ENCODE data around the gene ALDH4A1. TPM values are rescaled to one million over a fixed set of nuclear protein-coding genes. Genes with fewer than 3 reads are reported as not detected.

ALDH4A1 gene
- total RNA-seq, 1 experiment from 2014 or later, result 26.1 TPM

GRCh38 chr1:18875796-18876128 lies 26.6 kb downstream of the ALDH4A1 start:
- Histone ChIP-seq H4K5ac (ENCODE audit: insufficient read length, low read depth, low read length) (no peak overlapping the region), H2AFZ (ENCODE audit: low read length) (no peak overlapping the region), H4K8ac (replicated peaks; ENCODE audit: insufficient read length, low read depth, low read length) (no peak overlapping the region), H4K91ac (ENCODE audit: insufficient read length, low read depth, low read length) (no peak overlapping the region), H3K4me2 (ENCODE audit: insufficient read depth, insufficient read length, low read length) (no peak overlapping the region), H2BK120ac (ENCODE audit: low read depth, low read length, poor library complexity, severe bottlenecking) (no peak overlapping the region), H3K23ac (ENCODE audit: insufficient read length, low read depth, low read length) (no peak overlapping the region), H3K79me2 (ENCODE audit: insufficient read depth, low read length) (no peaks in the 10 kb centered on the region), H2BK20ac (ENCODE audit: low read depth, low read length, poor library complexity, severe bottlenecking) (no peak overlapping the region), H2BK12ac (ENCODE audit: insufficient read length, low read depth, low read length) (no peak overlapping the region), H2BK5ac (ENCODE audit: insufficient read length, low read length) (no peak overlapping the region), H2AK5ac (ENCODE audit: insufficient read length, low read length) (no peak overlapping the region), H3K9ac (ENCODE audit: extremely low read depth, insufficient read length, low read length) (no peak overlapping the region), H4K20me1 (ENCODE audit: control insufficient read depth, insufficient read depth, insufficient read length) (no peaks in the 10 kb centered on the region), H3K79me1 (ENCODE audit: insufficient read depth, low read depth, low read length, poor library complexity, severe bottlenecking) (no peaks in the 10 kb centered on the region), H3K9me3 (ENCODE audit: control insufficient read depth, low read depth, low read length) (no peaks in the 10 kb centered on the region), H3K14ac (ENCODE audit: insufficient read depth, low read length) (no peak overlapping the region), H3K18ac (ENCODE audit: insufficient read length, low read depth, low read length) (no peak overlapping the region), H3K4ac (ENCODE audit: low read depth, low read length) (no peak overlapping the region), H3K27ac (ENCODE audit: insufficient read length, low read depth, low read length) (no peak overlapping the region), H3K27me3 (ENCODE audit: insufficient read depth, low read length) (no peaks in the 10 kb centered on the region), H3K56ac (ENCODE audit: insufficient read length, low read depth, low read length) (no peak overlapping the region), H3T11ph (ENCODE audit: low read length) (no peak overlapping the region), H2BK15ac (ENCODE audit: low read depth, low read length) (no peak overlapping the region), H3K23me2 (ENCODE audit: insufficient read length, low read depth, low read length, poor library complexity, severe bottlenecking) (no peaks in the 10 kb centered on the region), H3K4me1 (ENCODE audit: insufficient read depth, low read length) (no peaks in the 10 kb centered on the region)
- Mint-ChIP-seq H3K27ac (no peak overlapping the region), H3K4me1 (peaks cover 0 to 11% of the 10 kb centered on the region in 2 experiments; a peak in 2 of 4 replicates), H3K9me3 (no peaks in the 10 kb centered on the region), H3K36me3 (ENCODE audit: insufficient read depth in 1 of 3, low read depth in 3 of 3) (peaks cover 0 to 5% (median 0%) of the 10 kb centered on the region in 3 experiments; a peak in 3 of 7 replicates), H3K27me3 (ENCODE audit: low read depth) (no peaks in the 10 kb centered on the region), H3K4me3 (no peak overlapping the region)
- no peak for DNase-seq
- TF ChIP-seq CTCF (conservative IDR thresholded peaks at IDR 0.05), result no peak
- WGBS (ENCODE audit: extremely low coverage, insufficient read length, low lambda C conversion rate), result no CpG with 5 or more reads among the region's 3 CpGs
